ENCODE measurements around the gene COL4A1.

The COL4A1 gene

GRCh38 chr13:110234532-110234931, 72.4 kb downstream of the COL4A1 start:
- FAIRE-seq = no peak

- no peak for FAIRE-seq
Measured at GRCh38 chr13:110233951-110234280, 73.0 kb downstream of the COL4A1 start.

GRCh38 chr13:110233181-110233950, 73.6 kb downstream of the COL4A1 start:
- FAIRE-seq = no peak

- no peak for FAIRE-seq
Measured at GRCh38 chr13:110232756-110233155, 74.2 kb downstream of the COL4A1 start.

GRCh38 chr13:110232142-110232541, 74.8 kb downstream of the COL4A1 start:
- no peak for FAIRE-seq

GRCh38 chr13:110231348-110232047, 75.5 kb downstream of the COL4A1 start:
- no peak for FAIRE-seq

GRCh38 chr13:110230661-110231347, 76.2 kb downstream of the COL4A1 start:
- FAIRE-seq = no peak

- no peak for FAIRE-seq
Measured at GRCh38 chr13:110229905-110230563, 76.9 kb downstream of the COL4A1 start.

- FAIRE-seq = no peak
Measured at GRCh38 chr13:110228936-110229904, 77.7 kb downstream of the COL4A1 start.

GRCh38 chr13:110227864-110228643, 78.9 kb downstream of the COL4A1 start:
- FAIRE-seq = no peak

- no peak for FAIRE-seq
Measured at GRCh38 chr13:110227416-110227815, 79.5 kb downstream of the COL4A1 start.

- no peak for FAIRE-seq
Measured at GRCh38 chr13:110225609-110226574, 81.1 kb downstream of the COL4A1 start.

GRCh38 chr13:110225003-110225402, 82.0 kb downstream of the COL4A1 start:
- FAIRE-seq = no peak

- no peak for FAIRE-seq
Measured at GRCh38 chr13:110224519-110224918, 82.4 kb downstream of the COL4A1 start.

- no peak for FAIRE-seq
Measured at GRCh38 chr13:110221406-110222117, 85.4 kb downstream of the COL4A1 start.

- FAIRE-seq = no peak
Measured at GRCh38 chr13:110220471-110220870, 86.5 kb downstream of the COL4A1 start.

- no peak for FAIRE-seq
Measured at GRCh38 chr13:110218581-110219201, 88.3 kb downstream of the COL4A1 start.

- FAIRE-seq = no peak
Measured at GRCh38 chr13:110217811-110218210, 89.1 kb downstream of the COL4A1 start.

- no peak for FAIRE-seq
Measured at GRCh38 chr13:110217085-110217484, 89.9 kb downstream of the COL4A1 start.

Measured in TTC549 (cell line).